MM.1S (cell line): ENCODE results near the gene USP31.

Experiments used
- DNase-seq: peaks from one replicate; pipeline ENCODE4 v3.0.0-alpha.2; 2015
- H2AFZ ChIP-seq: fragments of 300-600 bp; sonication (generic); 2 replicates; pipeline ENCODE4 v1.6.0; 2016; ENCODE audit warnings: antibody characterized with exemption, low read length
- H3F3A ChIP-seq: fragments of 300-600 bp; sonication (generic); 2 replicates; pipeline ENCODE4 v1.6.1; 2016; ENCODE audit warnings: mild to moderate bottlenecking, antibody characterized with exemption, low read length, moderate library complexity, mixed read lengths; ENCODE audit not compliant: insufficient read depth
- H3K27ac ChIP-seq: fragments of 300-600 bp; sonication (generic); 2 replicates; pipeline ENCODE4 v1.5.1; 2016; ENCODE audit warnings: mild to moderate bottlenecking, low read length
- H3K27me3 ChIP-seq: fragments of 300-600 bp; sonication (generic); replicated peaks from 2 replicates; pipeline ENCODE4 v1.6.0; 2016; ENCODE audit warnings: low read length; ENCODE audit not compliant: insufficient read depth
- H3K36me3 ChIP-seq: fragments of 300-600 bp; sonication (generic); replicated peaks from 2 replicates; pipeline ENCODE4 v1.6.1; 2016; ENCODE audit warnings: mild to moderate bottlenecking, low read length, mixed read lengths; ENCODE audit not compliant: insufficient read depth
- H3K4me1 ChIP-seq: fragments of 300-600 bp; sonication (generic); 2 replicates; pipeline ENCODE4 v1.6.1; 2016; ENCODE audit warnings: low read length, mixed read lengths
- H3K4me2 ChIP-seq: fragments of 300-600 bp; sonication (generic); 2 replicates; pipeline ENCODE4 v1.6.0; 2016; ENCODE audit warnings: low read depth, low read length
- H3K4me3 ChIP-seq: fragments of 300-600 bp; sonication (generic); 2 replicates; pipeline ENCODE4 v1.5.1; 2016; ENCODE audit warnings: low read length, mixed read lengths
- H3K79me2 ChIP-seq: fragments of 300-600 bp; sonication (generic); 2 replicates; pipeline ENCODE4 v1.6.1; 2016; ENCODE audit warnings: mixed run types, low read length, mixed read lengths
- H3K9ac ChIP-seq: fragments of 300-600 bp; sonication (generic); 2 replicates; pipeline ENCODE4 v1.6.1; 2016; ENCODE audit warnings: low read length, mixed read lengths
- H3K9me2 ChIP-seq: fragments of 300-600 bp; sonication (generic); replicated peaks from 2 replicates; pipeline ENCODE4 v1.6.1; 2016; ENCODE audit warnings: mild to moderate bottlenecking, low read length, mixed read lengths; ENCODE audit not compliant: insufficient read depth
- H3K9me3 ChIP-seq: fragments of 300-600 bp; sonication (generic); replicated peaks from 2 replicates; pipeline ENCODE4 v1.6.1; 2016; ENCODE audit warnings: mild to moderate bottlenecking, low read length, mixed read lengths; ENCODE audit not compliant: insufficient read depth
- H4K20me1 ChIP-seq: fragments of 300-600 bp; sonication (generic); 2 replicates; pipeline ENCODE4 v1.6.1; 2016; ENCODE audit warnings: mild to moderate bottlenecking, low read length, moderate library complexity, mixed read lengths; ENCODE audit not compliant: insufficient read depth
- CTCF ChIP-seq: fragments of 300-600 bp; sonication (generic); IDR thresholded peaks from 2 replicates; pipeline ENCODE4 v1.5.1; 2016; ENCODE audit warnings: antibody characterized with exemption, low read length, mixed read lengths
- EZH2 ChIP-seq: fragments of 300-600 bp; sonication (generic); optimal IDR thresholded peaks from 2 replicates; pipeline ENCODE3; 2017; ENCODE audit warnings: low read depth, mild to moderate bottlenecking, antibody characterized with exemption, low read length, mixed read lengths
- EZH2phosphoT487 ChIP-seq: fragments of 300-600 bp; sonication (generic); IDR thresholded peaks from 2 replicates; pipeline ENCODE4 v1.6.1; 2018; ENCODE audit warnings: antibody characterized with exemption, low read length

Gene USP31

DNA sequence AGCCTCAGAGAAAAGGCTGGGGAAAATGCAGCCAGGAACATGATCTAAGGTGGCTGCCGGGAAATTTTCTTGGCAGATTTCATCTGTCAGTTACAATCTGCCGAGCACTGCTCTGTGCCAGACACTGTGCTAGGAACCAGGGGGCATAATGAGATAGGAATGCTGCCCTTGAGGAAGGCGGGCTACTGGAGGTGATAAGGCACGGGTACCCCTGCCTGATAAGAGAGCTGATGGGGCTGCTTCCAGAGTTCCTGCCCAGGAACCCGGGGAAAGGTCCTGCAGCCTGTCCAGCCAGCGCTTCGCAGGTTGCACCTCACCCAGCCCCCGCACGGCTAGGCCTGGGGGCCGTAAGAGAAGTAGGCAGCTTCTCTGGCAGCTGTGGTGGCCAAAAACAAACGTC lies 36.4 kb upstream of the USP31 start:
- Histone ChIP-seq H3K79me2 (peaks cover 27% of the 10 kb centered on the region), H3K27me3 (no peaks in the 10 kb centered on the region), H3K9me2 (no peaks in the 10 kb centered on the region), H3K4me1 (peaks cover 8% of the 10 kb centered on the region; the same call in 1 of the 2 replicates), H2AFZ (no peak overlapping the region), H3K9ac (no peak overlapping the region), H4K20me1 (no peaks in the 10 kb centered on the region), H3K9me3 (no peaks in the 10 kb centered on the region), H3K27ac (no peak overlapping the region), H3K4me2 (no peak overlapping the region), H3K4me3 (no peak overlapping the region), H3F3A (no peaks in the 10 kb centered on the region), H3K36me3 (no peaks in the 10 kb centered on the region)
- TF ChIP-seq EZH2 (no peak), CTCF (no peak), EZH2phosphoT487 (no peak)
- DNase-seq = no peak

GRCh38 chr16:23183543-23183862 lies 34.3 kb upstream of the USP31 start:
- Histone ChIP-seq H3K4me3 (peak overlapping the region; percentile 86), H3K27me3 (no peaks in the 10 kb centered on the region), H2AFZ (peak overlapping the region; percentile 86; the same call in 1 of the 2 replicates), H3K4me1 (peaks cover 8% of the 10 kb centered on the region; the same call in 1 of the 2 replicates), H3K27ac (no peak overlapping the region), H3K79me2 (peaks cover 27% of the 10 kb centered on the region), H3K9ac (peak overlapping the region; percentile 52), H3F3A (no peaks in the 10 kb centered on the region), H3K9me2 (no peaks in the 10 kb centered on the region), H3K9me3 (no peaks in the 10 kb centered on the region), H3K36me3 (no peaks in the 10 kb centered on the region), H4K20me1 (no peaks in the 10 kb centered on the region), H3K4me2 (peak overlapping the region; percentile 83)
- DNase-seq = no peak
- TF ChIP-seq EZH2phosphoT487 (no peak), CTCF (no peak), EZH2 (no peak)

- H3K9me2 ChIP-seq = no peaks in the 10 kb centered on the region
- TF ChIP-seq CTCF (no peak), EZH2phosphoT487 (no peak), EZH2 (no peak)
- peaks cover 27% of the 10 kb centered on the region for H3K79me2 ChIP-seq
- H3K9ac ChIP-seq = peak within 1 kb of the TSS; percentile 52
- H3K36me3 ChIP-seq = no peaks in the 10 kb centered on the region
- H2AFZ ChIP-seq = peak within 1 kb of the TSS; percentile 86
- peak; percentile 27 for DNase-seq
- H3K27ac ChIP-seq = no peak within 1 kb of the TSS
- peak within 1 kb of the TSS; percentile 86 for H3K4me3 ChIP-seq
- peaks cover 8% of the 10 kb centered on the region; the same call in 1 of the 2 replicates for H3K4me1 ChIP-seq
- H3K27me3 ChIP-seq = no peaks in the 10 kb centered on the region
- H3K9me3 ChIP-seq = no peaks in the 10 kb centered on the region
- no peaks in the 10 kb centered on the region for H3F3A ChIP-seq
- H3K4me2 ChIP-seq = peak within 1 kb of the TSS; percentile 99
- H4K20me1 ChIP-seq = no peaks in the 10 kb centered on the region
Observed at GRCh38 chr16:23182679-23183542, 33.7 kb upstream of the USP31 start, which contains the start of gene SCNN1G. SCNN1G (plus strand) TSS chr16:23182745; CDS start chr16:23186272, 3,527 bp downstream.
